ENCODE results near the gene PLA2G3.

Gene PLA2G3

GRCh38 chr22:31144223-31144622, 3.9 kb upstream of the PLA2G3 start:
- no peak for DNase-seq

- DNase-seq, result no peak
Observed at GRCh38 chr22:31143537-31143936, 3.2 kb upstream of the PLA2G3 start.

- no peak for DNase-seq
Observed at GRCh38 chr22:31143038-31143437, 2.7 kb upstream of the PLA2G3 start.

GRCh38 chr22:31142285-31142684, 2.0 kb upstream of the PLA2G3 start:
- no peak for DNase-seq

- DNase-seq, result no peak
Observed at GRCh38 chr22:31141551-31141950, 1.2 kb upstream of the PLA2G3 start.

GRCh38 chr22:31140746-31141145, 438 bp upstream of the PLA2G3 start:
- DNase-seq, result no peak

GRCh38 chr22:31139066-31139465, 1.2 kb downstream of the PLA2G3 start:
- no peak for DNase-seq

GRCh38 chr22:31138126-31138525, 2.2 kb downstream of the PLA2G3 start:
- no peak for DNase-seq

- no peak for DNase-seq
Observed at GRCh38 chr22:31137721-31138120, 2.6 kb downstream of the PLA2G3 start.

- no peak for DNase-seq
Observed at GRCh38 chr22:31136711-31137110, 3.6 kb downstream of the PLA2G3 start.

- DNase-seq, result no peak
Observed at GRCh38 chr22:31136155-31136554, 4.2 kb downstream of the PLA2G3 start.

GRCh38 chr22:31135706-31136105, 4.6 kb downstream of the PLA2G3 start:
- DNase-seq, result no peak

- no peak for DNase-seq
Observed at GRCh38 chr22:31134688-31135087, 5.6 kb downstream of the PLA2G3 start.

GRCh38 chr22:31133911-31134310, 6.4 kb downstream of the PLA2G3 start:
- no peak for DNase-seq

GRCh38 chr22:31130873-31131272, 9.4 kb downstream of the PLA2G3 start:
- no peak for DNase-seq

GRCh38 chr22:31128156-31128555, 12.2 kb downstream of the PLA2G3 start:
- DNase-seq, result no peak

- no peak for DNase-seq
Observed at GRCh38 chr22:31127181-31127772, 13.0 kb downstream of the PLA2G3 start.

GRCh38 chr22:31126869-31127175, 13.5 kb downstream of the PLA2G3 start:
- no peak for DNase-seq

- no peak for DNase-seq
Observed at GRCh38 chr22:31126128-31126868, 14.0 kb downstream of the PLA2G3 start.

GRCh38 chr22:31125521-31126117, 14.7 kb downstream of the PLA2G3 start:
- no peak for DNase-seq

- DNase-seq, result no peak
Observed at GRCh38 chr22:31124811-31125465, 15.4 kb downstream of the PLA2G3 start.

- no peak for DNase-seq
Observed at GRCh38 chr22:31124290-31124689, 16.0 kb downstream of the PLA2G3 start.

- DNase-seq, result no peak
Observed at GRCh38 chr22:31123292-31123602, 17.1 kb downstream of the PLA2G3 start.

Data from cortex of kidney (tissue), 1 donor.